Astrocyte (in vitro differentiated cells and primary cell): Measurements from ENCODE around the gene PHAF1. TPM values are rescaled to one million over a fixed set of nuclear protein-coding genes. Genes with fewer than 3 reads are reported as not detected.
A peak's percentile ranks its signal among the peaks of the same experiment; 100 is the strongest.

Experiments used
- DNase-seq: peaks from one replicate; pipeline ENCODE4 v3.0.0-alpha.2; 2010; ENCODE audit warnings: low read depth
- FAIRE-seq: peaks from 2 replicates; lab custom pipeline; 2011; peaks lifted over from hg19 to GRCh38; lab: Jason Lieb, UNC
- H2AFZ ChIP-seq: 2 replicates; pipeline ENCODE4 v1.6.0; 2012; ENCODE audit warnings: low read depth, low read length, inconsistent platforms
- H3K27ac ChIP-seq: 2 replicates; pipeline ENCODE4 v1.5.1; 2011; ENCODE audit warnings: low read depth, low read length, inconsistent platforms
- H3K27me3 ChIP-seq: 2 replicates; pipeline ENCODE4 v1.6.0; 2011; ENCODE audit warnings: low read length, inconsistent platforms; ENCODE audit not compliant: insufficient read depth
- H3K36me3 ChIP-seq: 2 replicates; pipeline ENCODE4 v1.5.1; 2011; ENCODE audit warnings: low read length, inconsistent platforms; ENCODE audit not compliant: insufficient read depth
- H3K4me1 ChIP-seq: 2 replicates; pipeline ENCODE4 v1.5.1; 2011; ENCODE audit warnings: low read length, inconsistent platforms; ENCODE audit not compliant: insufficient read depth
- H3K4me2 ChIP-seq: 2 replicates; pipeline ENCODE4 v1.6.0; 2012; ENCODE audit warnings: low read length, inconsistent platforms
- H3K4me3 ChIP-seq: 2 replicates; pipeline ENCODE4 v1.5.1; 2011; ENCODE audit warnings: low read depth, mild to moderate bottlenecking, low read length, inconsistent platforms; ENCODE audit not compliant: insufficient read depth
- H3K79me2 ChIP-seq: 2 replicates; pipeline ENCODE4 v1.6.0; 2012; ENCODE audit warnings: mild to moderate bottlenecking, low read length, inconsistent platforms; ENCODE audit not compliant: insufficient read depth
- H3K9ac ChIP-seq: 2 replicates; pipeline ENCODE4 v1.6.0; 2012; ENCODE audit warnings: mild to moderate bottlenecking, low read length, inconsistent platforms
- H3K9me3 ChIP-seq: 2 replicates; pipeline ENCODE4 v1.5.1; 2012; ENCODE audit warnings: low read depth, mild to moderate bottlenecking, low read length, inconsistent platforms; ENCODE audit not compliant: insufficient read depth
- H4K20me1 ChIP-seq: 2 replicates; pipeline ENCODE4 v1.6.0; 2012; ENCODE audit warnings: low read length, inconsistent platforms; ENCODE audit not compliant: insufficient read depth
- H3K27ac Mint-ChIP-seq: one replicate; pipeline ENCODE4 v1.8.0; 2021; ENCODE audit warnings: mild to moderate bottlenecking, mixed read lengths; ENCODE audit not compliant: unreplicated experiment
- H3K27me3 Mint-ChIP-seq: one replicate; pipeline ENCODE4 v1.8.0; 2021; ENCODE audit warnings: low read depth, mixed read lengths; ENCODE audit not compliant: unreplicated experiment
- H3K36me3 Mint-ChIP-seq: one replicate; pipeline ENCODE4 v1.8.0; 2021; ENCODE audit warnings: low read depth, mixed read lengths; ENCODE audit not compliant: unreplicated experiment
- H3K4me1 Mint-ChIP-seq: one replicate; pipeline ENCODE4 v1.8.0; 2021; ENCODE audit warnings: low read depth, mixed read lengths; ENCODE audit not compliant: unreplicated experiment
- H3K4me3 Mint-ChIP-seq: one replicate; pipeline ENCODE4 v1.8.0; 2021; ENCODE audit warnings: mild to moderate bottlenecking, moderate library complexity, mixed read lengths; ENCODE audit not compliant: unreplicated experiment
- H3K9me3 Mint-ChIP-seq: one replicate; pipeline ENCODE4 v1.8.0; 2021; ENCODE audit warnings: mild to moderate bottlenecking, mixed read lengths; ENCODE audit not compliant: unreplicated experiment
- CTCF ChIP-seq: IDR thresholded peaks from 2 replicates; pipeline ENCODE4 v1.5.1; 2011; ENCODE audit warnings: low read depth, mild to moderate bottlenecking, inconsistent platforms, low read length, moderate library complexity; ENCODE audit not compliant: insufficient read depth
- EZH2 ChIP-seq: IDR thresholded peaks from 2 replicates; pipeline ENCODE4 v1.6.1; 2012; ENCODE audit warnings: mild to moderate bottlenecking, low read length, inconsistent platforms; ENCODE audit not compliant: insufficient read depth
- total RNA-seq: library from RNA; stranded (reverse); gene quantifications from 2 replicates; pipeline ENCODE4 v1.2.1, GENCODE V29; 2021

PHAF1 gene
- total RNA-seq, 1 donor from 2014 or later: 17.1 TPM

- FAIRE-seq (no peak), DNase-seq (peak; percentile 85)
- peaks cover 40% of the 10 kb centered on the region for H3K79me2 ChIP-seq
Measured at GRCh38 chr16:67191995-67192681, 82.4 kb downstream of the PHAF1 start, which contains the start of gene E2F4. TSS of gene E2F4 (plus strand) at chr16:67192155. CDS start at chr16:67192228, 73 bp downstream.

GRCh38 chr16:67192781-67193361, 83.1 kb downstream of the PHAF1 start:
- Histone ChIP-seq H3K27ac (peak overlapping the region; percentile 53), H2AFZ (no peak overlapping the region)

More at GRCh38 chr16:67191995-67192681, 82.4 kb downstream of the PHAF1 start, which contains the start of gene E2F4:
- Histone ChIP-seq H3K27ac (peak within 1 kb of the TSS; percentile 53), H3K4me1 (peaks cover 15% of the 10 kb centered on the region), H3K4me2 (peak within 1 kb of the TSS; percentile 95), H3K4me3 (peak within 1 kb of the TSS; percentile 89), H3K9me3 (no peaks in the 10 kb centered on the region), H2AFZ (peak within 1 kb of the TSS; percentile 74), H4K20me1 (peaks cover 45% of the 10 kb centered on the region), H3K36me3 (peaks cover 30% of the 10 kb centered on the region), H3K9ac (peak within 1 kb of the TSS; percentile 93), H3K27me3 (no peaks in the 10 kb centered on the region)
- Mint-ChIP-seq H3K4me3 (peak within 1 kb of the TSS; percentile 93), H3K9me3 (no peaks in the 10 kb centered on the region), H3K27ac (peak within 1 kb of the TSS; percentile 66), H3K36me3 (peaks cover 22% of the 10 kb centered on the region), H3K4me1 (peaks cover 17% of the 10 kb centered on the region), H3K27me3 (no peaks in the 10 kb centered on the region)
- TF ChIP-seq CTCF (no peak), EZH2 (no peak)

More at GRCh38 chr16:67192781-67193361, 83.1 kb downstream of the PHAF1 start:
- peaks cover 40% of the 10 kb centered on the region for H3K79me2 ChIP-seq
- H3K9ac ChIP-seq: peak overlapping the region; percentile 93
- peak overlapping the region; percentile 89 for H3K4me3 ChIP-seq
- peaks cover 17% of the 10 kb centered on the region for H3K4me1 Mint-ChIP-seq
- H3K9me3 Mint-ChIP-seq: no peaks in the 10 kb centered on the region
- peak overlapping the region; percentile 93 for H3K4me3 Mint-ChIP-seq
- H3K9me3 ChIP-seq: no peaks in the 10 kb centered on the region
- peak overlapping the region; percentile 64 for H3K27ac Mint-ChIP-seq
- peaks cover 52% of the 10 kb centered on the region for H4K20me1 ChIP-seq
- FAIRE-seq (no peak), DNase-seq (no peak)
- H3K27me3 Mint-ChIP-seq: no peaks in the 10 kb centered on the region
- TF ChIP-seq CTCF: no peak
- no peak for TF ChIP-seq EZH2
- H3K27me3 ChIP-seq: no peaks in the 10 kb centered on the region
- peaks cover 15% of the 10 kb centered on the region for H3K4me1 ChIP-seq
- peaks cover 35% of the 10 kb centered on the region for H3K36me3 ChIP-seq
- peaks cover 22% of the 10 kb centered on the region for H3K36me3 Mint-ChIP-seq
- H3K4me2 ChIP-seq: peak overlapping the region; percentile 95
